ENCODE measurements around the gene TLR2.
"Not testable (repeated sequence)": the region's sequence is repeated elsewhere in the genome, so short reads cannot be mapped to it uniquely, and the experiment has no call there.

TLR2 gene

DNA sequence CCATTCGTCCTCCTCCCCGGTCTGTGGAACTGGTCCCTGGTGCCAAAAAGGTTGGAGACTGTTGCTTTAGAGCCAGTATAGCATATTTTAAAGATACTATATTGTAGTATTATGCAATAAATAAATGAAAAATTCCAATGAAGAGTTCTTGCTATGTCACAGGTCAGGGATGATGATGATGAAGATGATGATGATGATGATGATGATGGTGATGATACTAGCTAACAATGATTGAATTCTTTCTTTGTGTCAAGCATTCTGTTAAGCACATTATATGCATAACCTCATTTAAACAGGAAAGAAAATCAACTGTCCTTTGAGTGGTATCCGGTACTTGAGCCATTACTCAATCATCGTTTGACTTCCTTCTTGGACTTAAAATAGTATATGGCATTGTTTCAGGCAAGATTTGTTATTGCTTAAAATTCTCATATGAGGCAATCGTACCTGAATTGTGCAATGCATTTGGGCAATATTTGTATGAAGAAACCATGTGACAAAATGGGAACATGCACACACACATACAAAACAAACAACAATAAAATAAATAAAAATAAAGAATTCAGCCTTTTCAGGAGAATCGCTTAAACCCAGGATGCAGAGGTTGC lies 22.8 kb upstream of the TLR2 start:
- no peak for DNase-seq (ENCODE audit: low read depth)
- TF ChIP-seq, protein P1, sequence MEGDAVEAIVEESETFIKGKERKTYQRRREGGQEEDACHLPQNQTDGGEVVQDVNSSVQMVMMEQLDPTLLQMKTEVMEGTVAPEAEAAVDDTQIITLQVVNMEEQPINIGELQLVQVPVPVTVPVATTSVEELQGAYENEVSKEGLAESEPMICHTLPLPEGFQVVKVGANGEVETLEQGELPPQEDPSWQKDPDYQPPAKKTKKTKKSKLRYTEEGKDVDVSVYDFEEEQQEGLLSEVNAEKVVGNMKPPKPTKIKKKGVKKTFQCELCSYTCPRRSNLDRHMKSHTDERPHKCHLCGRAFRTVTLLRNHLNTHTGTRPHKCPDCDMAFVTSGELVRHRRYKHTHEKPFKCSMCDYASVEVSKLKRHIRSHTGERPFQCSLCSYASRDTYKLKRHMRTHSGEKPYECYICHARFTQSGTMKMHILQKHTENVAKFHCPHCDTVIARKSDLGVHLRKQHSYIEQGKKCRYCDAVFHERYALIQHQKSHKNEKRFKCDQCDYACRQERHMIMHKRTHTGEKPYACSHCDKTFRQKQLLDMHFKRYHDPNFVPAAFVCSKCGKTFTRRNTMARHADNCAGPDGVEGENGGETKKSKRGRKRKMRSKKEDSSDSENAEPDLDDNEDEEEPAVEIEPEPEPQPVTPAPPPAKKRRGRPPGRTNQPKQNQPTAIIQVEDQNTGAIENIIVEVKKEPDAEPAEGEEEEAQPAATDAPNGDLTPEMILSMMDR (IDR thresholded peaks at IDR 0.05; ENCODE audit: insufficient read depth, low read depth, low read length, missing control alignments) = no peak
- no peak overlapping the region for H3K4me3 ChIP-seq (ENCODE audit: low read depth, low read length)

DNA sequence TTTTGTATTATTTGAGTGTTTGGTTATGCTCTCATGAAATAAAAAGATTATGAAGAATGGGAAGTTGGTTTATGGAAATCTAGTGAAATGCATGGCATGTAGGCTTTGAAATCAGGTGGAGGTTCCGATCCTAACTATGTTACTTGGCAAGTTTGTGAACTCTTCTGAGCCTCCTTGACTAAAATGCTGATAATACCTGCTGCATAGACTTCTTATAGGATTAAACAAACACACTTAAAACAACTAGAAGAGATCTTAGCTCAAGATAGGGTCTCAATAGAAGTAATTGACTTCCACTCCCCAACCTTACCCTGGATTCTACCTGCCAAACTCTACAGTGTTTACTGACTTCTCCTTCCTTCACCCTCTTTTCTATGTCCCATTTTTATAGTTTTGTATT lies 22.2 kb upstream of the TLR2 start:
- TF ChIP-seq, protein P1 (IDR thresholded peaks at IDR 0.05; ENCODE audit: insufficient read depth, low read depth, low read length, missing control alignments) = no peak
- no peak for DNase-seq (ENCODE audit: low read depth)
- H3K4me3 ChIP-seq (ENCODE audit: low read depth, low read length) = no peak overlapping the region

DNA sequence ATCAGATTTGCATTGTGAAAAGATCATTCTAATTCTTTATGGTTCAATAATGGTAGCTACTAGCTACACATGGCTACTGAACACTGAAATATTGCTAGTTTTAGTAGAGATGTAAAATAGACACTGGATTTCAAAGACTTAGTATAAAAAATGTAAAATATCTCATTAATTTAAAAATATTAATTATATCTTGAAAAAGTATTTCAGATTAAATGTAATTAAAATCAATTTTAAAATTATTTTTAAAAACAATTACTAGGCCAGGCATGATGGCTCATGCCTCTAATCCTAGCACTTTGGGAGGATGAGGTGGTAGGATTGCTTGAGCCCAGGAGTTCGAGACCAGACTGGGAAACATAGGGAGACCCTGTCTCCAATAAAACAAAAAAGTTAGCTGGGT lies 20.4 kb upstream of the TLR2 start:
- H3K4me3 ChIP-seq (ENCODE audit: low read depth, low read length) = no peak overlapping the region
- DNase-seq (ENCODE audit: low read depth) = no peak
- TF ChIP-seq, protein P1 (IDR thresholded peaks at IDR 0.05; ENCODE audit: insufficient read depth, low read depth, low read length, missing control alignments) = no peak

DNA sequence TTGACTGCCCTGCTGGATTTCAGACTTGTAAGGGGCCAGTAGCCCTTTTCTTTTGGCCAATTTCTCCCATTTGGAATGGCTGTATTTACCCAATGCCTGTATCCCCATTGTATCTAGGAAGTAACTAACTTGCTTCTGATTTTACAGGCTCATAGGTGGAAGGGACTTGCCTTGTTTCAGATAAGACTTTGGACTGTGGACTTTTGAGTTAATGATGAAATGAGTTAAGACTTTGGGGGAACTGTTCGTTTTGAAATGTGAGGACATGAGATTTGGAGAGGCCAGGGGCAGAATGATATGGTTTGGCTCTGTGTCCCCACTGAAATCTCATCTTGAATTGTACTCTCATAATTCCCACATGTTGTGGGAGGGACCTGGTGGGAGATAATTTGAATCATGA lies 17.6 kb upstream of the TLR2 start:
- not testable (repeated sequence) for H3K4me3 ChIP-seq (ENCODE audit: low read depth, low read length); DNase-seq (ENCODE audit: low read depth)

DNA sequence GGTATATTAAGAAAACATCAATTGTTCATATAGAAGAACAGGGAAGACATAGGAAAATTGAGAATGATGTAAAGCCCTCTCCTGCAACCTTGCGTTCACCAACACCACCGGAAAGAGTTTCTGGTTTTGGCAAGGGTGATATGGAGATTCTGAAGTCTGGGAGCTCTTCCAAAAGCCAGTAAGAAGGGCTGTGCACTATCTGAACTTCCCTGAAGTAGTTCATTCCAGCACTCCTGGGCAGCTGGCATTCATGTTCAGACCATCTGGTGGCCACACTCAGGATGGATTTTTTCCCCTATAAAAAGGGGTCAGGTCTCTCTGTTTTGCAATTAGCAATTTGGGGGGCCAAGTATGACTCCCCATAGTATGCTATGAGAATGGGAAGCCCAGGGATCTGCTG lies 15.4 kb upstream of the TLR2 start:
- no peak for DNase-seq (ENCODE audit: low read depth)
- TF ChIP-seq, protein P1 (IDR thresholded peaks at IDR 0.05; ENCODE audit: insufficient read depth, low read depth, low read length, missing control alignments) = no peak
- no peak overlapping the region for H3K4me3 ChIP-seq (ENCODE audit: low read depth, low read length)

DNA sequence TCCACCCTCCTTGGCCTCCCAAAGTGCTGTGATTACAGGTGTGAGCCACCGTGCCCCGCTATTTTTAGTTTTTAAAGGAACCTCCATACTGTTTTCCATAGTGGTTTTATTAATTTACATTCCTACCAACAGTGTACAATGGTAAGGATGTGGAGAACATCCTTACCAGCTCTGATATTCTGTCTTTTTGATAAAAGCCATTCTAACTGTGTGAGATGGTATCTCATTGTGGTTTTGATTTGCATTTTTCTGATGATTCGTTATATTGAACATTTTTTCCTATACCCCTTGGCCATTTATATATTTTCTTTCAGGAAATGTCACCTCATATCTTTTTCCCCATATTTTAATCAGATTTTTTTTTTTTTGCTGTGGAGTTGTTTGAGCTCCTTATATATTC lies 14.2 kb upstream of the TLR2 start:
- TF ChIP-seq, protein P1 (IDR thresholded peaks at IDR 0.05; ENCODE audit: insufficient read depth, low read depth, low read length, missing control alignments) = no peak
- DNase-seq (ENCODE audit: low read depth) = no peak
- H3K4me3 ChIP-seq (ENCODE audit: low read depth, low read length) = no peak overlapping the region

DNA sequence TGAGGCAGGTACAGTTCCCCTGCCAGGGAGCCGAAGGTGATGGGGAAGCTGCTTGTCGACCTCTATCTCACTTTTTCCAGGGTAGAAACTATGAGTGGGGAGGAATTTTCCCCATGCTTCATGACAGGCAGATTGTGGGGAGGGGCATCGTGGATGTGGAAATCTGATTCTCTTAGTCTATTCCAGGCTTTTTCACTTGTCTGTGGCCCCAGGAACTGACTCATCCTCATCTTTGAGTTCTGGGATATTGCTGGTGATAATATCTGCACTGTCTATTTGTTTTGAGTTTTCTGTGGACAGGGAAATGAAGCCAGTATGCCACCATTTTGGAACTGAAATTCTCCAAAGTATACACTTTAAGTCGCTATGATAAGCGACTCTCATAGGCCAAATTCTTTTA lies 7.6 kb upstream of the TLR2 start:
- TF ChIP-seq, protein P1 (IDR thresholded peaks at IDR 0.05; ENCODE audit: insufficient read depth, low read depth, low read length, missing control alignments) = no peak
- DNase-seq (ENCODE audit: low read depth) = no peak
- no peak overlapping the region for H3K4me3 ChIP-seq (ENCODE audit: low read depth, low read length)

Data from GM12865 (cell line).